K562 (cell line): ENCODE results near the gene AFAP1.

Source experiments
- BCL6 ChIP-seq: fragments of 250-450 bp; sonication (Bioruptor Pico); IDR thresholded peaks from 2 replicates; pipeline ENCODE4 v1.4.0; 2020
- ETV5 ChIP-seq: sonication (generic); formaldehyde crosslinking; IDR thresholded peaks from 2 replicates; pipeline ENCODE4 v1.4.0; 2020; ENCODE audit warnings: low read depth, mild to moderate bottlenecking, missing genetic modification reagents
- EZH2 ChIP-seq: IDR thresholded peaks from 2 replicates; pipeline ENCODE4 v1.6.1; 2012; ENCODE audit warnings: low read depth, mild to moderate bottlenecking, inconsistent platforms, low read length, borderline replicate concordance
- HNRNPH1 ChIP-seq: fragments of 200-400 bp; formaldehyde crosslinking; optimal IDR thresholded peaks from 2 replicates; pipeline ENCODE3; 2017; ENCODE audit warnings: low read depth, mild to moderate bottlenecking, low read length, moderate library complexity
- MEF2D ChIP-seq: conservative IDR thresholded peaks from 2 replicates; pipeline ENCODE4 v1.6.1; 2016; ENCODE audit warnings: low read depth, missing genetic modification characterization, missing compliant biosample characterization
- NONO ChIP-seq, 2 experiments: fragments of 200-400 bp in 1 of 2; fragments of 450-650 bp in 1 of 2; formaldehyde crosslinking in 1 of 2; IDR thresholded peaks; 2 replicates each; pipeline ENCODE4 v1.6.1; 2017; ENCODE audit warnings: low read depth in 2 of 2, mild to moderate bottlenecking in 2 of 2, moderate library complexity in 2 of 2, low read length in 1 of 2
- RAD21 ChIP-seq, 2 experiments: fragments of 250-450 bp in 1 of 2; fragments of 450-650 bp in 1 of 2; sonication (Bioruptor Pico) in 1 of 2; formaldehyde crosslinking in 1 of 2; IDR thresholded peaks in 1 of 2; conservative IDR thresholded peaks in 1 of 2; 2 replicates each; pipeline versions ENCODE4 v1.4.0 to v1.8.0; 2020 to 2022; ENCODE audit warnings: mild to moderate bottlenecking in 2 of 2, moderate library complexity in 1 of 2
- TF ChIP-seq, protein P1 (sequence below), 2 experiments: fragments of 200-800 bp in 1 of 2; sonication (Bioruptor generic) in 1 of 2; sonication (generic) in 1 of 2; formaldehyde crosslinking in 1 of 2; IDR thresholded peaks in 1 of 2; conservative IDR thresholded peaks in 1 of 2; 2 replicates each; pipeline versions ENCODE4 v1.5.0 to v1.6.1; 2016 to 2020; ENCODE audit warnings: missing compliant biosample characterization in 1 of 2, missing genetic modification characterization in 1 of 2, missing genetic modification reagents in 1 of 2
- TF ChIP-seq, protein P2 (sequence below), 2 experiments: fragments of 450-650 bp in 1 of 2; sonication (generic) in 1 of 2; formaldehyde crosslinking in 1 of 2; IDR thresholded peaks in 1 of 2; conservative IDR thresholded peaks in 1 of 2; 2 replicates each; pipeline versions ENCODE4 v1.6.1 to v1.8.1; 2016 to 2023; ENCODE audit warnings: mild to moderate bottlenecking in 2 of 2, moderate library complexity in 2 of 2, inconsistent platforms in 1 of 2, missing genetic modification reagents in 1 of 2

DNA sequence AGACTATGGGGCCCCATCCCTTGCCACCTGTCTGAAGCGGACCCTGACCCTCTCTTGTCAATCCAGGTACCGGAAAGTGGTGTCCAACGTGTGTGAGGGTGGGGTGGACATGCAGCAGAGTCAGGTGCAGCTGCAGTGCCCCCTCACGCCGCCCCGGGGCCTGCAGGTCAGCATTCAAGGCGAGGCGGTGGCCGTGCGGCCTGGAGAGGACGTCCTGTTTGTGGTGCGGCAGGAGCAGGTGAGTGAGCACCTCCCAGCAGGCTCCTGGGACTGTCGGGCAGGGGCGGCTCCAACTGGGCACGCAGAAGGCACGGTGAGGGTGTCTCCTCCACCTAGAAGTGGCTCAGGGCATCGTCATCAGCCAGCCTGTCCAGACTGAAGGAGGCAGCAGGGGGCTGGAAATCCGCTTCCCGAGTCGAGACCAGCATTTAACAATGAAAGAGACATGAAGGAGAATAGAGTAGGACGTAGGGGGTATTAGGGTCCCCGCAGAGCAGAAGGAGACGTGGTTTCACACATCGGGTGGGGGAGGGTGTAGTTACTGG lies 221.6 kb downstream of the AFAP1 start:
- TF ChIP-seq BCL6 (no peak), MEF2D (tag) (no peak), HNRNPH1 (no peak), NONO (IDR thresholded peaks at IDR 0.05; ENCODE audit: low read depth in 2 of 2, low read length in 1 of 2) (no peak), ETV5 (CRISPR knock-in tag) (no peak), EZH2 (no peak), RAD21 (CRISPR knock-in tag; conservative IDR thresholded peaks at IDR 0.05 in 1 of 2, IDR thresholded peaks at IDR 0.05 in 1 of 2) (no peak)
- TF ChIP-seq, protein P1, sequence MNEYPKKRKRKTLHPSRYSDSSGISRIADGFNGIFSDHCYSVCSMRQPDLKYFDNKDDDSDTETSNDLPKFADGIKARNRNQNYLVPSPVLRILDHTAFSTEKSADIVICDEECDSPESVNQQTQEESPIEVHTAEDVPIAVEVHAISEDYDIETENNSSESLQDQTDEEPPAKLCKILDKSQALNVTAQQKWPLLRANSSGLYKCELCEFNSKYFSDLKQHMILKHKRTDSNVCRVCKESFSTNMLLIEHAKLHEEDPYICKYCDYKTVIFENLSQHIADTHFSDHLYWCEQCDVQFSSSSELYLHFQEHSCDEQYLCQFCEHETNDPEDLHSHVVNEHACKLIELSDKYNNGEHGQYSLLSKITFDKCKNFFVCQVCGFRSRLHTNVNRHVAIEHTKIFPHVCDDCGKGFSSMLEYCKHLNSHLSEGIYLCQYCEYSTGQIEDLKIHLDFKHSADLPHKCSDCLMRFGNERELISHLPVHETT (CRISPR knock-in tag; conservative IDR thresholded peaks at IDR 0.05 in 1 of 2, IDR thresholded peaks at IDR 0.05 in 1 of 2), result no peak
- TF ChIP-seq, protein P2, sequence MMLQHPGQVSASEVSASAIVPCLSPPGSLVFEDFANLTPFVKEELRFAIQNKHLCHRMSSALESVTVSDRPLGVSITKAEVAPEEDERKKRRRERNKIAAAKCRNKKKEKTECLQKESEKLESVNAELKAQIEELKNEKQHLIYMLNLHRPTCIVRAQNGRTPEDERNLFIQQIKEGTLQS (IDR thresholded peaks at IDR 0.05), result no peak
- TF ChIP-seq, protein P2 (CRISPR knock-in tag; conservative IDR thresholded peaks at IDR 0.05), result no peak
